ENCODE results near the gene TNS1. TPM values are rescaled to one million over a fixed set of nuclear protein-coding genes. Genes with fewer than 3 reads are reported as not detected.

TNS1 gene
- total RNA-seq, 4 donors from 2014 or later: 23.1 to 156 (median 81.1) TPM

DNA sequence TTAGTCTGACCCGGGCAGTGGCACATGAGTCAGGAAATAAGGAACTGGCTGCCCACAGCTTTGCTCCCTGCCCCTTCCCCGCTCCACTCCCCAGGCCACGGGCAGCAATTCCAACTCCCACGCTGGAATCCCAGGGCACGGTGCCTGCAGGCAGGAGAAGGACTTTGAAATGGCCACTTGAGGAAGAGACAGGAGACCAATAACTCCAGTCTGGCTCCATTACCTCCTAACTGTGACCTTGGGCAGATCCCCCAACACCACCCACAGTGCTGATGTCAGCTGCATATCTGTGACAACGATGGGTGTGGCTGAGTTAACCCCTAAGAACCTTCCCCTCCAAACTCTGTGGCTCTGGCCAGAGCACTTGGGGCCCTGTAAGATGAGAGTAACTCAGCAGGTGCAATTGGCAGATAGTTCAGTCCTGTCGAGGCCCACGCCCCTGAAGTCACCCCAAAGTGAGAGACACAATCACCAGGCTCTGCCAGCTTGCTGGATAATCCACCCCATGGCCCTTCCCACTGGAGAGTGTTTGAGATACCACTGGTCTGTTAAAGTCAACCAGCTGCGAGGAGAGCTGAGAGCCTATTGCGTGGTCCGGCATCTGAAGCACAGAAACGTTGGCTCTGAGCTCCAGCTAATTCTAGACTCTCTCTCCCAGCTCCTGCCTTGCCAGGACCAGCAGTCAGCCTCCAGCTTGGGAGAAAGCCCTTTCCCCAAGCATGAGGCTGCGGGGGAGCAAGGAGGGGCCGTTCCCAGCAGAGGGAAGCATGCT lies 175.2 kb downstream of the TNS1 start:
- Histone ChIP-seq H3K36me3 (peaks cover 0 to 26% (median 0%) of the 10 kb centered on the region in 3 donors), H3K27ac (peak overlapping the region in 2 of 4 donors; percentile 6 to 35), H3K27me3 (no peaks in the 10 kb centered on the region), H3K4me3 (no peak overlapping the region), H3K4me1 (peaks cover 0 to 8% (median 0%) of the 10 kb centered on the region in 4 donors), H3K9me3 (no peaks in the 10 kb centered on the region)
- TF ChIP-seq, protein P1, sequence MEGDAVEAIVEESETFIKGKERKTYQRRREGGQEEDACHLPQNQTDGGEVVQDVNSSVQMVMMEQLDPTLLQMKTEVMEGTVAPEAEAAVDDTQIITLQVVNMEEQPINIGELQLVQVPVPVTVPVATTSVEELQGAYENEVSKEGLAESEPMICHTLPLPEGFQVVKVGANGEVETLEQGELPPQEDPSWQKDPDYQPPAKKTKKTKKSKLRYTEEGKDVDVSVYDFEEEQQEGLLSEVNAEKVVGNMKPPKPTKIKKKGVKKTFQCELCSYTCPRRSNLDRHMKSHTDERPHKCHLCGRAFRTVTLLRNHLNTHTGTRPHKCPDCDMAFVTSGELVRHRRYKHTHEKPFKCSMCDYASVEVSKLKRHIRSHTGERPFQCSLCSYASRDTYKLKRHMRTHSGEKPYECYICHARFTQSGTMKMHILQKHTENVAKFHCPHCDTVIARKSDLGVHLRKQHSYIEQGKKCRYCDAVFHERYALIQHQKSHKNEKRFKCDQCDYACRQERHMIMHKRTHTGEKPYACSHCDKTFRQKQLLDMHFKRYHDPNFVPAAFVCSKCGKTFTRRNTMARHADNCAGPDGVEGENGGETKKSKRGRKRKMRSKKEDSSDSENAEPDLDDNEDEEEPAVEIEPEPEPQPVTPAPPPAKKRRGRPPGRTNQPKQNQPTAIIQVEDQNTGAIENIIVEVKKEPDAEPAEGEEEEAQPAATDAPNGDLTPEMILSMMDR (IDR thresholded peaks at IDR 0.05): no peak
- TF ChIP-seq POLR2A (IDR thresholded peaks at IDR 0.05): no peak
- no peak for DNase-seq

DNA sequence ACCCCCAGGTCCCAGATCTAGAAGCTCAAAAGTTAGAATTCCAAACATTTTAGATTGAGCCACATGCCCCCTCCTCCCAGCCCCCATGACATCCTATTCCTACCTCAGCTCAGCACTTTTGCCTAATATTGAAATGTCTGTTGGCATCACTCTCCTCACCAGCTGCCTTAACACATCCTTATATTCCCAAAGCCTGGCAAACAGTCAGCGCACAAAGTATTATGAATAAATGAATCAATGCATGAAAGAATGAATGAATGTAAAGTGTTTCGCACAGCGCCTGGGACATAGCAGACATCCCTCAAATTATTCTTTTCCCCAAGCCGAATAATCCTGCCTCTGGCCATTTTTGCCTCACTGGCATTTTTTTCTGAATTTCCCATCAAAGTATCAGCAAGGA lies 175.8 kb downstream of the TNS1 start:
- no peak for TF ChIP-seq POLR2A (IDR thresholded peaks at IDR 0.05)
- TF ChIP-seq, protein P1 (IDR thresholded peaks at IDR 0.05): no peak
- no peaks in the 10 kb centered on the region for H3K9me3 ChIP-seq
- H3K27ac ChIP-seq: peak overlapping the region in 1 of 4 donors; percentile 6
- no peak for DNase-seq
- no peaks in the 10 kb centered on the region for H3K27me3 ChIP-seq
- peaks cover 0 to 25% (median 0%) of the 10 kb centered on the region in 3 donors for H3K36me3 ChIP-seq
- H3K4me1 ChIP-seq: peaks cover 0 to 9% (median 0%) of the 10 kb centered on the region in 4 donors
- H3K4me3 ChIP-seq: no peak overlapping the region

DNA sequence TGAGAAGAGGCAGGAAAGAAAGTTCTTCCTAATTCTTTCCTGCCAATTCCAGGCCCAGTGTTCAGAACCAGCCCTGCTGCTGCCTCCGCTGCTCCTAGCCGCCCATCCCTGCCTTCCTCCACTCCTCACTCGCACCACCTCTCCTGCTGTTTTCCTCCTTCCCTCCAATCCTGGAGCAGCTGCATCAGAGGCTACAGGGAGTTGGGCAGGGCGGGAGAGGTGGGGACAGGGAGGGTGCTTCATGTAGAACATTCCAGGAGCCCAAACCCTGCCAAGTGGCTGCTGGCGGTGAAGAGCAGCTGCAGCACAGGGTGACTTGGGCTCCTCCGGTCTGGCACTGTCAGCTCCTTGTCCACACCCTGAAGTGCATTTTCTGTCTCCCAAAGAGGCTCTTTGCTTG lies 176.3 kb downstream of the TNS1 start:
- TF ChIP-seq, protein P1 (IDR thresholded peaks at IDR 0.05): no peak
- no peak for TF ChIP-seq POLR2A (IDR thresholded peaks at IDR 0.05)
- Histone ChIP-seq H3K9me3 (no peaks in the 10 kb centered on the region), H3K27ac (peak overlapping the region in 1 of 4 donors; percentile 6), H3K27me3 (no peaks in the 10 kb centered on the region), H3K36me3 (peaks cover 0 to 24% (median 0%) of the 10 kb centered on the region in 3 donors), H3K4me3 (no peak overlapping the region), H3K4me1 (peaks cover 0 to 14% (median 0%) of the 10 kb centered on the region in 4 donors)
- no peak for DNase-seq

DNA sequence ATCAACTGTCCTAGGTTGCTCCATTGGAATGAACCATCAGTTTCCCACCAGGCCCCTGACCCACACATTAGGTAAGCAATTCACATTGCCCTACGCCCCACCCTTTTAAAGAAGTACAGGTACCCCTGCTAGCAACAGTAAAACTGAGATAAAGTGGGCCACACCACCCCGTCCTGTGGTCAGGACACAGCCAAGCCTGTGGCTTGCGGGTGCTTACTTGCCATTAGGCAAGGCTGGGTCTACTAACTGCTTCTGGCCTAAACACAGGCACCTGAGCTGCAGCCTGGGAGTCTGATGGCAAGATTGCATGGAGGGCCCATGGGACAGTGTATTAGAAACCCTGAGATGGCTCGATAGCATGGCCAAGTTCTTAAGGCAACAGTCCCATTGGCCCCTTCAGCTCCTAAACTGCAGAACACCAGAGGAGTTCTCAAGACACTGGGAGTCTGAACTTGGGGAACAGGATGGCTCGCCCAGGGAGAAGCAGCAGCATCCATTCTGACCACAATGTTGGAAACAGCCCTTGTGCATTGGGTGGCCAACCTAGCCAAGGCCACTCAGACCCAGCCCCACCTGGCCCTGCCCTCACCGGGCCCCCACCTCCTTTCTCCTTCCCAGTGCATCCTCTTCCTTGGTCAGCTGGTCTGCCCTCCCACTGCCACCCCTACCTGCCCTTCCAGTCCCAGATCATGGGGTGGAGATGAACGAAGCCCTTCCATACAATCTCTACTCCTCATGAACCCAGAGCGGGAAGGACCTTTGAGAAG lies 177.1 kb downstream of the TNS1 start:
- H3K27me3 ChIP-seq: no peaks in the 10 kb centered on the region
- peaks cover 0 to 17% (median 0%) of the 10 kb centered on the region in 4 donors for H3K4me1 ChIP-seq
- no peaks in the 10 kb centered on the region for H3K9me3 ChIP-seq
- no peak for DNase-seq
- H3K27ac ChIP-seq: peak overlapping the region in 1 of 4 donors; percentile 22
- no peak overlapping the region for H3K4me3 ChIP-seq
- H3K36me3 ChIP-seq: peaks cover 0 to 15% (median 0%) of the 10 kb centered on the region in 3 donors
- TF ChIP-seq POLR2A (IDR thresholded peaks at IDR 0.05): no peak
- TF ChIP-seq, protein P1 (IDR thresholded peaks at IDR 0.05): no peak

DNA sequence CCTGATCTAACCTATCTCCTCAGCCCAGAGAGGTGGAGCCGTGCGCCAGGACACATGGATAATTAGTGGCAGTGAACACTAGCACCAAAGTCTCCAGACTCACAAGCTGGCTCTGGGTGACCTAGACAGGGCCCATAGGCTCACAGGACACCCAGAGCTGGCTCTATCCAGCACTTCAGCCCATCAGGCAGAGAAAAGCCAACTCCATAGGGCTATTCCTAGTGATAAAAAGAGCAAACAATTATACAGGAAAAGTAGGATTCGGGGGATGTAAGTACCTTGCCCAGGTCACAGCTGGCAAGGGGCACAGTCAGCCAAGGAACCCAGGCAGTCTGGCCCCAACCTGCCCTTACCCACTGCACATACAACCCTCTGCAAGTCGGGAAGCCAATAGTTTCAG lies 178.6 kb downstream of the TNS1 start:
- Histone ChIP-seq H3K4me1 (peaks cover 0 to 17% (median 0%) of the 10 kb centered on the region in 4 donors), H3K4me3 (no peak overlapping the region), H3K9me3 (no peaks in the 10 kb centered on the region), H3K27ac (no peak overlapping the region), H3K36me3 (peaks cover 0 to 1% (median 0%) of the 10 kb centered on the region in 3 donors), H3K27me3 (no peaks in the 10 kb centered on the region)
- TF ChIP-seq, protein P1 (IDR thresholded peaks at IDR 0.05): no peak
- no peak for TF ChIP-seq POLR2A (IDR thresholded peaks at IDR 0.05)
- no peak for DNase-seq

Measured in Peyer's patch (tissue), 4 donors.